Measurements from ENCODE around the gene TLK2.
"Not testable (repeated sequence)": the region's sequence is repeated elsewhere in the genome, so short reads cannot be mapped to it uniquely, and the experiment has no call there.

TLK2 gene

DNA sequence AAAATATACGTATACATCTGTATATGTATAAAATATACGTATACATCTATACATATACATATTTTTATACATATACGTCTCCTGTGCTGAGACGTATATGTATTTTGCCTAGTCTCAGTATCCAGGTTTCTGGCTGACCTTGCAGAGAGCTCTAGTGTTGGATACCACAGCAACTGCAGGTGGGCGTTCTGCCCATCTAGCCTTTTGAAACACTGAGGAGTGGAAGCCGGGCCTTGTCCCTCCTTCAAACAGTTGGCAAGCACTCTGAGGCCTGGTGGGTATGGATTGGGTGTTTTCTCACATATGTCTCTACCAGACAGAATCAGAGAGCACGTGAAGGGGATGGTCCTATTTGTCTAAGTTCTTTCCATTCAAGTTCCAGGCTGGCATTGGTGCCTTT is 109.5 kb downstream of the TLK2 start:
- TF ChIP-seq ZFX (IDR thresholded peaks at IDR 0.05; ENCODE audit: borderline replicate concordance) = no peak
- TF ChIP-seq, protein P1, sequence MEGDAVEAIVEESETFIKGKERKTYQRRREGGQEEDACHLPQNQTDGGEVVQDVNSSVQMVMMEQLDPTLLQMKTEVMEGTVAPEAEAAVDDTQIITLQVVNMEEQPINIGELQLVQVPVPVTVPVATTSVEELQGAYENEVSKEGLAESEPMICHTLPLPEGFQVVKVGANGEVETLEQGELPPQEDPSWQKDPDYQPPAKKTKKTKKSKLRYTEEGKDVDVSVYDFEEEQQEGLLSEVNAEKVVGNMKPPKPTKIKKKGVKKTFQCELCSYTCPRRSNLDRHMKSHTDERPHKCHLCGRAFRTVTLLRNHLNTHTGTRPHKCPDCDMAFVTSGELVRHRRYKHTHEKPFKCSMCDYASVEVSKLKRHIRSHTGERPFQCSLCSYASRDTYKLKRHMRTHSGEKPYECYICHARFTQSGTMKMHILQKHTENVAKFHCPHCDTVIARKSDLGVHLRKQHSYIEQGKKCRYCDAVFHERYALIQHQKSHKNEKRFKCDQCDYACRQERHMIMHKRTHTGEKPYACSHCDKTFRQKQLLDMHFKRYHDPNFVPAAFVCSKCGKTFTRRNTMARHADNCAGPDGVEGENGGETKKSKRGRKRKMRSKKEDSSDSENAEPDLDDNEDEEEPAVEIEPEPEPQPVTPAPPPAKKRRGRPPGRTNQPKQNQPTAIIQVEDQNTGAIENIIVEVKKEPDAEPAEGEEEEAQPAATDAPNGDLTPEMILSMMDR (IDR thresholded peaks at IDR 0.05) = no peak
- no peak overlapping the region for H3K27ac ChIP-seq

DNA sequence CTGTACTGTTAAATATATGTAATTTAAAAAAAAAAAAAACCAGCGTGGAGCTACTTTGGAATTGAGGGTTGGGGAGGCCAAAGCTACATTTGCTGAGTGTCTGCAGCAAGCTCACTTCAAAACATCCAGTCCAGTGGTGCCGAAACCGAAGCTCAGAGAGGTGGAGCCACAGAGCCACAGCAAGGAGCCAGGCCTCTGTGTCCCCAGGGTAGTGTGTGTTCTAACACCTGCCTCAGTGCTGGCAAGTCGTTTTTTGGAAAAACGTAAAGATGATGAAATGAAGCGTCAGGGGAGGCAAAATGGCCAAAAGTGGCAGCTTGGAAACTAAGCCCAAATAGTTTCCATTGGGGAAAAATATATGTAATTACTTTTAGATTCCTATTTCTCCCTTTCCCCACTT is 112.7 kb downstream of the TLK2 start:
- TF ChIP-seq, protein P1 (IDR thresholded peaks at IDR 0.05) = no peak
- no peak for TF ChIP-seq ZFX (IDR thresholded peaks at IDR 0.05; ENCODE audit: borderline replicate concordance)

DNA sequence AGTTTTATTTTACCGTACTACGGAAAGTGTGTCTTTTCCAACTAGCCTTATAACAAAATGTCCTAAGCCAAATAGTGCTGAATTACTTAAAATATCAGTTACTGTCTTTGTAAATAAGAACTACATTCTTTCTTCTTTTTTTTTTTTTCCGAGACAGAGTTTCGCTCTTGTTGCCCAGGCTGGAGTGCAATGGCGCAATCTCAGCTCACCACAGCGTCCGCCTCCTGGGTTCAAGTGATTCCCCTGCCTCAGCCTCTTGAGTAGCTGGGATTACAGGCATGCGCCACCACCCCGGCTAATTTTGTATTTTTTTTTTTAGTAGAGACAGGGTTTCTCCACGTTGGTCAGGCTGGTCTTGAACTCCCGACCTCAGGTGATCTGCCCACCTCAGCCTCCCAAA is 113.2 kb downstream of the TLK2 start:
- H3K27ac ChIP-seq = not testable (repeated sequence)

More for the DNA sequence above, 112.7 kb downstream of the TLK2 start:
- no peak overlapping the region for H3K27ac ChIP-seq

DNA sequence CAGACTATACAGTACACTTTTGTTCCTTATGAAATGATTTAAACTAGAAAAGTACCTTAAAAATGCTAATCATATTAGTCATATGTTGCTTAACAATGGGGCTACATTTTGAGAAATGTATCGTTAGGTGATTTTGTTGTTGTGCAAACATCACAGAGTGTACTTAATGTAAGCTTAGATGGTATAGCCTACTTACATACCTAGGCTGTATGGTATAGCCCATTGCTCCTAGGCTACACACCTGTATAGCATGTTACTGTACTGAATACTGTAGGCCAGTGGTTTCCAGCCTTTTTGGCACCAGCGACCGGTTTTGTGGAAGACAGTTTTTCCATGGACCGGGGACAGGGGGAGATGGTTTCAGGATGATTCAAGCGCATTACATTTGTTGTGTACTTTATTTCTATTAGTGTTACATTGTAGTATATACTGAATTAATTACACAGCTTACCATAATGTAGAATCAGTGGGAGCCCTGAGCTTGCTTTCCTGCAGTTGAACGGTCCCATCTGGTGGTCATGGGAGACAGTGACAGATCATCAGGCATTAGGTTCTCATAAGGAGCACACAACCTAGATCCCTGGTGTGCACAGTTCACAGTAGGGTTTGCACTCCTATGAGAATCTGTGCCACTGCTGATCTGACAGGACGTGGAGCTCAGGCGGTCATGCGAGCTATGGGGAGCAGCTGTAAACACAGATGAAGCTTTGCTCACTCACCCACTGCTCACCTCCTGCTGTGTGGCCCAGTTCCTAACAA is 113.9 kb downstream of the TLK2 start:
- H3K27ac ChIP-seq = no peak overlapping the region
- no peak for TF ChIP-seq ZFX (IDR thresholded peaks at IDR 0.05; ENCODE audit: borderline replicate concordance)

DNA sequence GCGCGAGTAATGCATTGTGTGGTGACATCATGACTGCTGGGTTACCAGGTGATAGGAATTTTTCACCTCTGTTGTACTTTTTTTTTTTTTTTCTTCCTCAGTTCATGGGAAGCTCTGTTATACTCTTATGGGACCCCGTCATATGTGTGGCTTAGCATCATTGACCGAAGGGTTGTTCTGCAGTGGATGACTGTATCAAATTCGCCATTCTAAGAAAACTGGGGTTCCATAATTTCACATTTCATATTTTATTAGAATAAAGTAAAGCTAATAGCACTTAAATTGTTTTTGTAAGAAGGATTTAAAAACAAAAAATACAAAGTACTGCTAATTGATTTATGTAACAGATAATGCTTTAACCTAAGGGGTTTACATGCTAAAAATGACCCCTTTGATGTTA is 116.9 kb downstream of the TLK2 start:
- no peak overlapping the region for H3K27ac ChIP-seq
- TF ChIP-seq ZFX (IDR thresholded peaks at IDR 0.05; ENCODE audit: borderline replicate concordance) = no peak
- TF ChIP-seq, protein P1 (IDR thresholded peaks at IDR 0.05) = no peak

DNA sequence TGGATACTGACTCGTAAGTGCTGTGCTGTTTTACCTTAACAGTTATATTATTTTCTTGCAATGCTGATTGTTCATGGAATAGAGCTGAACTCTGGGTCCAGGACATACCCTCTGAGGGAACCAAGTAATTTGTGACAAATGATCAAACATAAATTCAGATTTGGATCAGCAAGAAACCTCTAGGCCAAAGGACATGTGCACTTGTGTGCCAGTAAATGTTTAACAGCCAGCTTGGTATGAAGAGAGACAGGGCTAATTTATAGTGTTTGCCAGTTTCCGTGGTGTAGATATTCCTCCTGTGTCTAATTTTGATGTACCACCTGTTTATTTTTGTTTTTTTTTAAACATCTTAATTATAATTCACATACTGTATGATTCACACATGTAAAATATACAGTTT is 118.0 kb downstream of the TLK2 start:
- no peak for TF ChIP-seq ZFX (IDR thresholded peaks at IDR 0.05; ENCODE audit: borderline replicate concordance)
- TF ChIP-seq, protein P1 (IDR thresholded peaks at IDR 0.05) = no peak
- H3K27ac ChIP-seq = no peak overlapping the region

DNA sequence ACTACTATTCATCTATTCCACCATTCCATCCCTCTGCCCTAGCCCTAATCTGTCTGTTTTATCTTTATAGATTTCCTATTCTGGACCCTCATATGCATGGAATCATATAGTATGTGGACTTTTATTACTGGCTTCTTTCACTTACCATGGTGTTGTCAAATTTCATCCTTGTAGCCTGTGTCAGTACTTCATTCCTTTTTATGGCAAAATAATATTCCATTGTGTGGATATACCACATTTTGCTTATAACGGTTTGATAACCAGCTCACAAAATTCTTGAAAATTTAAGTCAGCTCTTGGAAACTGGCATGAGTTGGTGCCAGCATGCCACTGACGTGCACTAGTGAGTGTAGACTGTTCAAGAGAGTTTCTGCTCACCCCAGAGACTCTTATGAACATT is 118.5 kb downstream of the TLK2 start:
- TF ChIP-seq, protein P1 (IDR thresholded peaks at IDR 0.05) = no peak
- TF ChIP-seq ZFX (IDR thresholded peaks at IDR 0.05; ENCODE audit: borderline replicate concordance) = no peak
- H3K27ac ChIP-seq = no peak overlapping the region

DNA sequence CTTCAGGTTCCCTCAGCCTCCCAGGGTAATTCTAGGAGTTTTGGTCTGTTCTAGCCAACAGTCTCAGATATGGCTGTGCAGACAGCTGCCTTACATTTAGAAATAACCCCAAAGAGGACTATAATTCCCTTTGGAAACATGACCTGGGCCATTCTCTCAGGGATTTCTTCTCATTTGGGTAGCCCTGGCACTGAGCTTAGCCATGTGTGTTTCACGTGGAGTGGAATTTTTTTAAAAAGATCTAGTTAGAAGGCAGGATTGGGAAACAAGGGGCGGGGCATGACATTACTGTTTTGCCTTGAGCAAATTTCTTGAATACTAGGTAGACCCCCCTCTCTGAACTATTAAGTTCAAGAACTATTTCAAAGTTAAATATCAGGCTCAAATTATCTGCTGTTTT is 119.3 kb downstream of the TLK2 start:
- TF ChIP-seq, protein P1 (IDR thresholded peaks at IDR 0.05) = no peak
- TF ChIP-seq ZFX (IDR thresholded peaks at IDR 0.05; ENCODE audit: borderline replicate concordance) = no peak
- H3K27ac ChIP-seq = no peak overlapping the region
